BE2C (cell line): ENCODE data around the gene NRG4.

Experiments used
- DNase-seq: peaks from one replicate; pipeline ENCODE4 v3.0.0-alpha.2; 2020
- H3K27me3 ChIP-seq: fragments of 250-450 bp; sonication (Bioruptor Pico); 2 replicates; pipeline ENCODE4 v1.5.1; 2020; ENCODE audit warnings: mild to moderate bottlenecking
- H3K36me3 ChIP-seq: fragments of 250-450 bp; sonication (Bioruptor Pico); 2 replicates; pipeline ENCODE4 v1.5.1; 2020; ENCODE audit warnings: mild to moderate bottlenecking
- H3K4me1 ChIP-seq: fragments of 250-450 bp; sonication (Bioruptor Pico); 2 replicates; pipeline ENCODE4 v1.5.1; 2020
- H3K4me3 ChIP-seq: 2 replicates; pipeline ENCODE4 v1.5.1; 2011; ENCODE audit warnings: low read depth, low read length
- H3K9me3 ChIP-seq: fragments of 250-450 bp; sonication (Bioruptor Pico); 2 replicates; pipeline ENCODE4 v1.5.1; 2020
- TF ChIP-seq, protein P1 (sequence below): IDR thresholded peaks from 2 replicates; pipeline ENCODE4 v1.5.1; 2012; ENCODE audit warnings: mild to moderate bottlenecking, low read depth, low read length

NRG4 gene

DNA sequence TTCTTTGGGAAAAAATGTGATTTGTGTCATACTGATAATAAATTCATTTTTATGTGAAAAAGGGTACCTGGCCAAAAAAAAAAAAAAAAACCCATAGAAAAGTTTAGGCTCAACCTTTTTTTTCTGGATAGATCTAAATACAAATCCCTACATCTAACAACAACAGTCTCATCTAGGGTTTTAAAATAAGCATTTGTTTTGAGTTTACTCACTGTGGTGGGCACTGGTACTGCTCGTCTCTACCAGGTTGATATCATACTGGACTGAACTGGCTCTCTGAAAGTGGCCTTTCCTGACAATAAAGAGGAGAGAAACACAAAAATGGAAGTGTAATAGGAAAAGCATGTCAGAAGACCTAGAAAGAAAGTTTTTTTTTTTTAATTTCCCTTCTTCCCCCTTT, 56.5 kb downstream of the NRG4 start:
- TF ChIP-seq, protein P1, sequence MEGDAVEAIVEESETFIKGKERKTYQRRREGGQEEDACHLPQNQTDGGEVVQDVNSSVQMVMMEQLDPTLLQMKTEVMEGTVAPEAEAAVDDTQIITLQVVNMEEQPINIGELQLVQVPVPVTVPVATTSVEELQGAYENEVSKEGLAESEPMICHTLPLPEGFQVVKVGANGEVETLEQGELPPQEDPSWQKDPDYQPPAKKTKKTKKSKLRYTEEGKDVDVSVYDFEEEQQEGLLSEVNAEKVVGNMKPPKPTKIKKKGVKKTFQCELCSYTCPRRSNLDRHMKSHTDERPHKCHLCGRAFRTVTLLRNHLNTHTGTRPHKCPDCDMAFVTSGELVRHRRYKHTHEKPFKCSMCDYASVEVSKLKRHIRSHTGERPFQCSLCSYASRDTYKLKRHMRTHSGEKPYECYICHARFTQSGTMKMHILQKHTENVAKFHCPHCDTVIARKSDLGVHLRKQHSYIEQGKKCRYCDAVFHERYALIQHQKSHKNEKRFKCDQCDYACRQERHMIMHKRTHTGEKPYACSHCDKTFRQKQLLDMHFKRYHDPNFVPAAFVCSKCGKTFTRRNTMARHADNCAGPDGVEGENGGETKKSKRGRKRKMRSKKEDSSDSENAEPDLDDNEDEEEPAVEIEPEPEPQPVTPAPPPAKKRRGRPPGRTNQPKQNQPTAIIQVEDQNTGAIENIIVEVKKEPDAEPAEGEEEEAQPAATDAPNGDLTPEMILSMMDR: no peak
- Histone ChIP-seq H3K36me3 (no peaks in the 10 kb centered on the region), H3K4me1 (no peaks in the 10 kb centered on the region), H3K27me3 (peaks cover 32% of the 10 kb centered on the region), H3K4me3 (no peak overlapping the region), H3K9me3 (no peaks in the 10 kb centered on the region)
- no peak for DNase-seq

- DNase-seq: no peak
- Histone ChIP-seq H3K27me3 (peaks cover 27% of the 10 kb centered on the region), H3K36me3 (no peaks in the 10 kb centered on the region), H3K4me1 (no peaks in the 10 kb centered on the region), H3K4me3 (no peak overlapping the region), H3K9me3 (no peaks in the 10 kb centered on the region)
- TF ChIP-seq, protein P1: no peak
Measured at GRCh38 chr15:75952525-75952924, 59.7 kb downstream of the NRG4 start.

GRCh38 chr15:75948761-75949296, 63.4 kb downstream of the NRG4 start:
- peaks cover 22% of the 10 kb centered on the region for H3K27me3 ChIP-seq
- no peaks in the 10 kb centered on the region for H3K4me1 ChIP-seq
- H3K9me3 ChIP-seq: no peaks in the 10 kb centered on the region
- H3K36me3 ChIP-seq: no peaks in the 10 kb centered on the region
- TF ChIP-seq, protein P1: no peak
- no peak for DNase-seq
- H3K4me3 ChIP-seq: no peak overlapping the region

DNA sequence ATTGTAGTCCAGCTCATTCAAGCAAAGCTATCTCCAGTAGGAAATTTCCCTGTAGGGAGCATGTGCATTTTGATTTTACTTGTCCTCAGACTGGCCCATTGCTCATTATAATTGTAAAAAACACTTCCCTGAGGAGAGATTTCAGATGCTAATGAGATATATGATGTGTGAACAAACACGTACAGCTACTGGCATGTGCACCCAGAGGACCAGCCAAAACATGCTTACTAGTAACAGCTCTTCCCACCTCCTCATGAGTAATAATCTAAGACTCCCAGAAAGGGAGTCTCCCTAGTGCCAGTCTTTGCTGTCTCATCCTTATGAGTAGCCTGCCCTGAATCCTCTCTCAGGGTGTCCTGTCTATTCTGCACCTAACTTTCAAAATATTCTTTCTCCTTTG, 65.1 kb downstream of the NRG4 start:
- DNase-seq: no peak
- peaks cover 16% of the 10 kb centered on the region for H3K27me3 ChIP-seq
- no peaks in the 10 kb centered on the region for H3K4me1 ChIP-seq
- H3K36me3 ChIP-seq: no peaks in the 10 kb centered on the region
- no peaks in the 10 kb centered on the region for H3K9me3 ChIP-seq
- H3K4me3 ChIP-seq: no peak overlapping the region
- TF ChIP-seq, protein P1: no peak

DNA sequence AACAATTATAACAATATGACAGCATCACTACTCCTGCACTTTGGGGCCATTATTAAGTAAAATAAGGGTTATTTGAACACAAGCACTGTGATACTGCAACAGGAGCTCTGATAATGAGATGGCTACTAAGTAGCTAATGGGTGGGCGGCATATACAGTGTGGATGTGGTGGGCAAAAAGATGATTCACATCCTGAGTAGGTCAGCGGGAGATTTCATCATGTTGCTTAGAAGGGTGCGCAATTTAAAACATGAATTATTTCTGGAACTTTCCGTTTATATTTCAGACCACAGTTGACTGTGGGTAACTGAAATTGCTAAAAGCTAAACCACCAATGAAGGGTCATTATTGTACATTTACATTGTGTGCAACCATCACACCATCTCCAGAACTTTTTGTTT, 66.3 kb downstream of the NRG4 start:
- H3K4me3 ChIP-seq: no peak overlapping the region
- H3K27me3 ChIP-seq: peaks cover 16% of the 10 kb centered on the region
- no peaks in the 10 kb centered on the region for H3K4me1 ChIP-seq
- TF ChIP-seq, protein P1: no peak
- H3K9me3 ChIP-seq: 0 out of 2 replicates have a peak, but pooled peaks cover 3% of the 10 kb centered on the region
- DNase-seq: no peak
- no peaks in the 10 kb centered on the region for H3K36me3 ChIP-seq

GRCh38 chr15:75943713-75944215, 68.5 kb downstream of the NRG4 start:
- no peaks in the 10 kb centered on the region for H3K4me1 ChIP-seq
- DNase-seq: no peak
- no peaks in the 10 kb centered on the region for H3K36me3 ChIP-seq
- H3K27me3 ChIP-seq: peaks cover 16% of the 10 kb centered on the region
- no peak overlapping the region for H3K4me3 ChIP-seq
- TF ChIP-seq, protein P1: no peak
- H3K9me3 ChIP-seq: 0 out of 2 replicates have a peak, but pooled peaks cover 4% of the 10 kb centered on the region
